Measurements from ENCODE around the gene TTL.

The TTL gene

DNA sequence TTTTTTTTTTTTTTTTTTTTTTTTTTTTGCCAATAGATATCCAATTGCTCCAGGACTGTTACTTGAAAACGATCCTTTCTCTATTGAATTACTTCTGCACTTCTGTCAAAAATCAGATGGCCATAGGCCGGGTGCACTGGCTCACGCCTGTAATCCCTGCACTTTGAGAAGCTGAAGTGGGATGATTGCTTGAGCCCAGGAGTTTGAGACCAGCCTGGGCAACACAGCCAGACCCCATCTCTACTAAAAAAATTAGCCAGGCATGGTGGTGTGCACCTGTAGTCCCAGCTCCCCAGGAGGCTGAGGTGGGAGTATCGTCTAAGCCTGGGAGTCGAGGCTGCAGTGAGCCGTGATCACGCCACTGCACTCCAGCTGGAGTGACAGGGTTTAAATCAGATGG is 98.1 kb downstream of the TTL start:
- no peak for DNase-seq (ENCODE audit: low read depth in 3 of 3, low spot score in 1 of 3)

DNA sequence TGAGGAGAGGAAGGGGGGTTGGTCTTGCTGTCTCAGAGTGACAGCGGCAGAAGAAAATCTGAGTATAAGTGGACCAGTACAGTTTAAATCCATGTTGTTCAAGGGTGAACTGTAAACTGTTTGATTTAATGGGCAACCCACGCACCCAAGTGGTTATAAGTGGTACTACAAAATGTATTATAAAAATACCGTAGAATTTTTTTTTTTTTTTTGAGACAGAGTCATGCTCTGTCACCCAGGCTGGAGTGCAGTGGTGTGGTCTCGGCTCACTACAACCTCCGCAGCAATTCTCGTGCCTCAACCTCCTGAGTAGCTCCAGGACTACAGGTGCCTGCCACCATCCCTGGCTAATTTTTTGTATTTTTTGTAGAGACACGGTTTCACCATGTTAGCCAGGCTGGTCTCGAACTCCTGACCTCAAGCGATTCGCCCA is 100.4 kb downstream of the TTL start:
- no peak for DNase-seq (ENCODE audit: low read depth in 3 of 3, low spot score in 1 of 3)

DNA sequence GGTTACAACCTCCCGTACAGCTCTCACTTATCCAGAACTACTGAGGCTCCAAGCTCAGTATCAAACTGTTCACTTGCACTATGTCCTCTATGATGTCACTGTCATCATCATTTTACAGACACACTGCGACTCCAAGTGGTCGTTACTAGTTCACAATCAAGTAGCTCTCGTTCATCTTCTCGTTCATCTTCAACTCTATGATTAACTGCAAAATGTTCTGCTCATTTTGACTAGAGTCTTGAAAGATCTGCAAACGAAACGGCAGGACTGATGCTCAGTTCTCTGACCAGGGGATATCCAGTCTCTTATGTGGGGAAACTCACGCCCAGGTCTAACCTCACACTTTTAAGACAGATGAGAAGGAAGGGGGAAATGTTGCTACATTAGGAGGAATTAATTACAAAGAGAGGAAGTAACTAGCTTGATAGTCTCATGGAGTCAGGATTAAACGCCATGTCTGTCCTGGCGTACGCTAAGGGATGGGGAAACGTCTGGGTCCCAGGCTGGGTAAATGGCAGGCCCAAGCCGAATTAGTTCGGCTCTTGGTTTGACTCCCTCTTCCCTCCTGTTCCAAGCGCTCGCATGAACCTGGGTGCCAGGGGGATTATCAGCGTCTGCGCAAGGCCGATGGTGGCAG is 101.7 kb downstream of the TTL start:
- no peak for DNase-seq (ENCODE audit: low read depth in 3 of 3, low spot score in 1 of 3)

DNA sequence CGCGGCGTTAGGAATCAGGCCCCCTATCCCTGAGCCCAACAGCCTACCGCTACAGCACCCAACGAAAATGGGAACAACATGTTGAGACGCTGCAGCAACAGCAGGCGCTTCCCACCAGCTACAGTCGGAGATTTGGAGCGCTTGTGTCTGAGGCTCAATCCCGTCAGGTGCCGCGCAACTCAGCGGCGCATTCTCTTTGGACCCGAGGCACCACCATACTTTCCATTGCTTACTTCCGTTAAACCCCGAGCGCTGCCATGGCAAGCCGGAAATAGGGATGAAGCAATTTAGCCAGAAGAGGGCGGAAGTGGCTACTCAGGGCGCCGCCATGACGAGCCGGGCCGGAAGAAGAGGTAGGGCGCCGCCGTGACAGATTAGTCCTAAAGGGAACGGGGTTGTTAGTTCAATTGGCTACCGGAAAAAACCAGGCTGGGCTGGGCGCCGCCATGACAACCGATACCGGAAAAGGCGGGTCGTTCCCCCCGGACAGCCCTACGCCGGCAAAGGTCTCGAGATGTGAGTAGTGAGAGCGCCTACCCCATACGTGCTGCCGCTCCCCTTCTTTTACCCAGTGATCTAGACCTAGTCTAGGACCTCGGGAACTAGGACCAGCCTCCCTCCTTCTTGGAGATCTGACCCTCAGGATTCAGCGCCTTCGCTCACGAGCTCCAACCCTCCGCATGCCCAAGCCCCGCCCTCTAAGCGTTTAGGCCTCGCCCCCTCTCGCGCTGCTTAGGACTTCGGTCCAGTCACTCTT is 102.4 kb downstream of the TTL start, which contains the start of gene CHCHD5:
TSS of gene CHCHD5 (plus strand) at position 476 of the 757 bp plus-strand sequence. CDS start at position 515, 39 bp downstream.
- peak; percentile 78 to 87 (median 83) for DNase-seq (ENCODE audit: low read depth in 3 of 3, low spot score in 1 of 3)

DNA sequence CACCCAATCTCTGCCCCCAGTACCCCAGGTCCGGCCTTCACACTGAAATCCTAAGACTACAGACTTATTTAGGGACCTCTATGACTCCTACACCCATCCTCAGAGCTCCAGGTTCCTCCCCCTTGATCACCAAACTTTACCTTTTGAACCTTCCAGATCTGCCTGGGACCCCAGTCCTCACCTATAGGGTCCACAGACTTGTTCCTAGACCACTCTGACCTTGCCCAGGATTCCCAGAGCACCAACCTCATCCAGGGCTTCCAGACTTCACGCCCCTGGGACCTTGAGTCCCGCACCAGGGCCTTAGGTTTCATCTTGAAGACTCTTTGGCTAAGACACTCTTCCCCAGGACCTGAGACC is 102.9 kb downstream of the TTL start:
- no peak for DNase-seq (ENCODE audit: low read depth in 3 of 3, low spot score in 1 of 3)

DNA sequence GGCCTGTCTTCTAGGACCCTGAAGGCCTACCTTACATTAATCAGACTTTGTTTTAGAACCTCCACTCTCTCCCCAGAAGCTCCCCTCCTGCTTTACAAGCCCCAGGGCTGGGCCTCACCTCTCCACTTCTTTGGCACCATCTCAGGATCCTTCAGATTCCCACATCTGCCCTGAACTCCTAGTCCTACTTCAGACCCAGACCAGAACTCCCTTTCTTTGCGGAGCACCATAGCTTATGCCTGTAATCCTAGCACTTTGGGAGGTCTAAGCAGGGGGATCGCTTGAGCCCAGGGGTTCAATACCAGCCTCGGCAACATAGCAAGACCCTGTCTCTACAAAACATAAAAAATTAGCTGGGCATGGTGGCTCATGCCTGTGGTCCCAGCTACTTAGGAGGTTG is 103.4 kb downstream of the TTL start:
- DNase-seq (ENCODE audit: low read depth in 3 of 3, low spot score in 1 of 3), result no peak

DNA sequence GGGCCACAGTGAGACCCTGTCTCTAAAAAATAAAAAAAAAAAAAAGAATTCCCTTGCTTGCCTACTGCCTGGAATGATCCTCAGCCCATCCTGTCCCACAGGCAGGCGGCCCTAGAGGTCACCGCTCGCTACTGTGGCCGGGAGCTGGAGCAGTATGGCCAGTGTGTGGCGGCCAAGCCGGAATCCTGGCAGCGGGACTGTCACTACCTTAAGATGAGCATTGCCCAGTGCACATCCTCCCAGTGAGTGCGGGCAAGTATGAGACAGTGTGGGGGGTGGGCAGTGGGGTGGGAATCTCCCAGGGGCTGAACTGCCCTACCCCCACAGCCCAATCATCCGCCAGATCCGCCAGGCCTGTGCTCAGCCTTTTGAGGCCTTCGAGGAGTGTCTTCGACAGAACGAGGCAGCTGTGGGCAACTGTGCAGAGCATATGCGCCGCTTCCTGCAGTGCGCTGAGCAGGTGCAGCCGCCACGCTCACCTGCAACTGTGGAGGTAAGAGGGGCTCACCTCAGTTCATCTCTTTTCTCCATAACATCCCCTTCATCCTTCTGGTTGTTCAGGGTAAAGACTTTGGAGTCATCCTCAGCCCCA is 104.0 kb downstream of the TTL start:
- DNase-seq (ENCODE audit: low read depth in 3 of 3, low spot score in 1 of 3), result no peak

DNA sequence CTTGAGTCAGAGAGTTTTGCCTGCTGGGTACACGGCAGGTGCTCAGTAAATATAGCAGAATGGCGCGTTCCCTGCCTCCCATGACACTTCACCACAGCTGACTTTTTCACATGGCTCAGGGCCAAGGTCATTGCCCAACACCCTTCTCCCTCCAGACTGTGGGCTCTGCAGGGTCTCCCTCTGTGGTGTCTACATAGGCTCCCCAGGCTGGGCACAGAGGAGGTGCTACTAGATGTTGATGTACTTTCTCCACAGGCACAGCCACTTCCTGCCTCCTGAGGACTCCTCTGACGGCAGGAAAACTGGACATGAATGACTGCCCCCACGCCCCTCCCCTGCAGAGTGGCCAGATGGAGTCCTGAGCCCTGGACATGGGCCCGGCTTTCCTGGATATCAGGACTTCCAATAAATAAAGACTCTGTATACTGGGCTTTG is 106.7 kb downstream of the TTL start:
- DNase-seq (ENCODE audit: low read depth in 3 of 3, low spot score in 1 of 3), result no peak

Measured in stimulated activated CD4-positive, alpha-beta T cell treated with anti-CD3 and anti-CD28 coated beads, TNF-alpha, amount 100 ng/mL, for 1 hour (primary cell).